Measurements from ENCODE around the gene ORMDL3.

Gene ORMDL3

GRCh38 chr17:39927929-39928857, 792 bp upstream of the ORMDL3 start:
- DNase-seq (ENCODE audit: low read depth), result no peak
- H3K4me3 ChIP-seq (ENCODE audit: low read depth, low read length), result peak overlapping the region; percentile 76

- no peak for DNase-seq (ENCODE audit: low read depth)
- peak overlapping the region; percentile 76 for H3K4me3 ChIP-seq (ENCODE audit: low read depth, low read length)
Measured at GRCh38 chr17:39926588-39927100, 757 bp downstream of the ORMDL3 start.

GRCh38 chr17:39926135-39926587, 1.2 kb downstream of the ORMDL3 start:
- peak overlapping the region; percentile 76 for H3K4me3 ChIP-seq (ENCODE audit: low read depth, low read length)
- no peak for DNase-seq (ENCODE audit: low read depth)

GRCh38 chr17:39925282-39926134, 1.9 kb downstream of the ORMDL3 start:
- DNase-seq (ENCODE audit: low read depth), result no peak
- H3K4me3 ChIP-seq (ENCODE audit: low read depth, low read length), result peak overlapping the region; percentile 76

GRCh38 chr17:39924691-39925055, 2.7 kb downstream of the ORMDL3 start:
- no peak for DNase-seq (ENCODE audit: low read depth)
- H3K4me3 ChIP-seq (ENCODE audit: low read depth, low read length), result no peak overlapping the region

- H3K4me3 ChIP-seq (ENCODE audit: low read depth, low read length), result no peak overlapping the region
- no peak for DNase-seq (ENCODE audit: low read depth)
Measured at GRCh38 chr17:39923836-39924690, 3.3 kb downstream of the ORMDL3 start.

- no peak for DNase-seq (ENCODE audit: low read depth)
- H3K4me3 ChIP-seq (ENCODE audit: low read depth, low read length), result no peak overlapping the region
Measured at GRCh38 chr17:39923230-39923629, 4.2 kb downstream of the ORMDL3 start.

- DNase-seq (ENCODE audit: low read depth), result no peak
- H3K4me3 ChIP-seq (ENCODE audit: low read depth, low read length), result no peak overlapping the region
Measured at GRCh38 chr17:39922006-39922405, 5.4 kb downstream of the ORMDL3 start.

GRCh38 chr17:39921323-39921722, 6.1 kb downstream of the ORMDL3 start:
- no peak overlapping the region for H3K4me3 ChIP-seq (ENCODE audit: low read depth, low read length)
- no peak for DNase-seq (ENCODE audit: low read depth)

- H3K4me3 ChIP-seq (ENCODE audit: low read depth, low read length), result no peak overlapping the region
- DNase-seq (ENCODE audit: low read depth), result no peak
Measured at GRCh38 chr17:39920218-39921210, 6.9 kb downstream of the ORMDL3 start.

GRCh38 chr17:39919087-39919683, 8.2 kb downstream of the ORMDL3 start:
- no peak for DNase-seq (ENCODE audit: low read depth)
- no peak overlapping the region for H3K4me3 ChIP-seq (ENCODE audit: low read depth, low read length)

GRCh38 chr17:39916918-39917317, 10.5 kb downstream of the ORMDL3 start:
- no peak for DNase-seq (ENCODE audit: low read depth)

GRCh38 chr17:39915559-39915958, 11.8 kb downstream of the ORMDL3 start:
- no peak overlapping the region for H3K4me3 ChIP-seq (ENCODE audit: low read depth, low read length)
- no peak for DNase-seq (ENCODE audit: low read depth)

More at GRCh38 chr17:39916918-39917317, 10.5 kb downstream of the ORMDL3 start:
- H3K4me3 ChIP-seq (ENCODE audit: low read depth, low read length), result no peak overlapping the region

GRCh38 chr17:39913989-39914388, 13.4 kb downstream of the ORMDL3 start:
- no peak overlapping the region for H3K4me3 ChIP-seq (ENCODE audit: low read depth, low read length)
- no peak for DNase-seq (ENCODE audit: low read depth)

- no peak overlapping the region for H3K4me3 ChIP-seq (ENCODE audit: low read depth, low read length)
- DNase-seq (ENCODE audit: low read depth), result no peak
Measured at GRCh38 chr17:39908789-39909352, 18.5 kb downstream of the ORMDL3 start.

GRCh38 chr17:39904990-39905288, 22.5 kb downstream of the ORMDL3 start:
- H3K4me3 ChIP-seq (ENCODE audit: low read depth, low read length), result no peak overlapping the region
- no peak for DNase-seq (ENCODE audit: low read depth)

- H3K4me3 ChIP-seq (ENCODE audit: low read depth, low read length), result no peak overlapping the region
- peak; percentile 31 for DNase-seq (ENCODE audit: low read depth)
Measured at GRCh38 chr17:39903158-39903884, 24.1 kb downstream of the ORMDL3 start.

All from skeletal muscle cell (primary cell).